HepG2 (cell line): ENCODE data around the gene TMC8. TPM values are rescaled to one million over a fixed set of nuclear protein-coding genes. Genes with fewer than 3 reads are reported as not detected.

Source experiments
- GATAD1 ChIP-seq: IDR thresholded peaks from 2 replicates; pipeline ENCODE4 v1.6.1; 2016; ENCODE audit warnings: missing genetic modification reagents, missing compliant biosample characterization
- IRX3 ChIP-seq: sonication (generic); formaldehyde crosslinking; IDR thresholded peaks from 2 replicates; pipeline ENCODE4 v1.8.1; 2023; ENCODE audit warnings: mild to moderate bottlenecking, low read depth, missing genetic modification reagents, borderline replicate concordance
- KDM4B ChIP-seq: sonication (generic); formaldehyde crosslinking; IDR thresholded peaks from 2 replicates; pipeline ENCODE4 v1.4.0; 2020; ENCODE audit warnings: missing genetic modification reagents
- NCOA2 ChIP-seq: sonication (generic); formaldehyde crosslinking; IDR thresholded peaks from 2 replicates; pipeline ENCODE4 v1.8.0; 2022; ENCODE audit warnings: inconsistent platforms
- PAWR ChIP-seq: sonication (generic); formaldehyde crosslinking; IDR thresholded peaks from 2 replicates; pipeline ENCODE4 v1.4.0; 2020; ENCODE audit warnings: missing genetic modification reagents, mild to moderate bottlenecking, borderline replicate concordance
- PRMT3 ChIP-seq: sonication (generic); formaldehyde crosslinking; IDR thresholded peaks from 2 replicates; pipeline ENCODE4 v1.8.1; 2022; ENCODE audit warnings: low read depth, mild to moderate bottlenecking, moderate library complexity, missing genetic modification reagents, borderline replicate concordance
- RBAK ChIP-seq: sonication (generic); formaldehyde crosslinking; IDR thresholded peaks from 2 replicates; pipeline ENCODE4 v1.5.1; 2020; ENCODE audit warnings: mild to moderate bottlenecking, missing genetic modification reagents
- RFX1 ChIP-seq: fragments of 450-650 bp; IDR thresholded peaks from 2 replicates; pipeline ENCODE4 v1.6.1; 2017
- THRA ChIP-seq: sonication (generic); formaldehyde crosslinking; IDR thresholded peaks from 2 replicates; pipeline ENCODE4 v1.4.0; 2020; ENCODE audit warnings: missing genetic modification reagents, borderline replicate concordance
- ZBTB20 ChIP-seq: sonication (generic); formaldehyde crosslinking; IDR thresholded peaks from 2 replicates; pipeline ENCODE4 v1.8.1; 2023; ENCODE audit warnings: missing genetic modification reagents, low read depth, mild to moderate bottlenecking, borderline replicate concordance
- ZFP36L1 ChIP-seq: sonication (generic); formaldehyde crosslinking; IDR thresholded peaks from 2 replicates; pipeline ENCODE4 v1.8.0; 2022; ENCODE audit warnings: mild to moderate bottlenecking, missing genetic modification reagents, moderate library complexity
- ZNF121 ChIP-seq: sonication (generic); formaldehyde crosslinking; IDR thresholded peaks from 2 replicates; pipeline ENCODE4 v1.5.0; 2020; ENCODE audit warnings: mild to moderate bottlenecking, missing genetic modification reagents
- ZNF614 ChIP-seq: IDR thresholded peaks from 2 replicates; pipeline ENCODE4 v1.6.1; 2018; ENCODE audit warnings: missing biosample characterization, missing genetic modification reagents, inconsistent platforms, borderline replicate concordance
- ZNF709 ChIP-seq: sonication (generic); formaldehyde crosslinking; IDR thresholded peaks from 2 replicates; pipeline ENCODE4 v1.5.0; 2020; ENCODE audit warnings: mild to moderate bottlenecking, missing genetic modification reagents
- polyA plus RNA-seq, 8 experiments: library from polyadenylated mRNA; depleted of rRNA in 3 of 8; stranded (reverse) in 7 of 8; unstranded in 1 of 8; fragments of >200 nt; fragmentation: Illumina TruSeq in 4 of 8; extraction: Trizol in 4 of 8; gene quantifications; 2 replicates each; pipeline versions ENCODE4 v1.2.1 to v1.2.3, GENCODE V29; 2011 to 2016; ENCODE audit warnings: low read depth in 4 of 8, missing spikeins in 1 of 8, mixed read lengths in 1 of 8; ENCODE audit not compliant: insufficient read depth in 1 of 8
- total RNA-seq, 5 experiments: library from RNA; depleted of rRNA; stranded (reverse); fragments of >200 nt; fragmentation: Illumina TruSeq; extraction: Trizol; gene quantifications; 2 replicates each; pipeline ENCODE4 v1.2.3, GENCODE V29; 2016; ENCODE audit warnings: low read depth in 1 of 5
- TF ChIP-seq, protein P1 (sequence below): sonication (generic); formaldehyde crosslinking; IDR thresholded peaks from 2 replicates; pipeline ENCODE4 v1.5.1; 2020; ENCODE audit warnings: mild to moderate bottlenecking, missing genetic modification reagents, borderline replicate concordance
- TF ChIP-seq, protein P2 (sequence below): IDR thresholded peaks from 2 replicates; pipeline ENCODE4 v1.6.1; 2016; ENCODE audit warnings: low read depth, missing genetic modification reagents, missing compliant biosample characterization

Gene TMC8
- total and polyA plus RNA-seq, 2 of the 13 experiments (the other 11 are each of a cell fraction or from before 2014, with no cell fraction given): 0.53 to 7.8 TPM

GRCh38 chr17:78186692-78187595 lies 56.4 kb downstream of the TMC8 start, which contains the start of the genes AFMID and TK1 (continued):
- TF ChIP-seq, protein P1, sequence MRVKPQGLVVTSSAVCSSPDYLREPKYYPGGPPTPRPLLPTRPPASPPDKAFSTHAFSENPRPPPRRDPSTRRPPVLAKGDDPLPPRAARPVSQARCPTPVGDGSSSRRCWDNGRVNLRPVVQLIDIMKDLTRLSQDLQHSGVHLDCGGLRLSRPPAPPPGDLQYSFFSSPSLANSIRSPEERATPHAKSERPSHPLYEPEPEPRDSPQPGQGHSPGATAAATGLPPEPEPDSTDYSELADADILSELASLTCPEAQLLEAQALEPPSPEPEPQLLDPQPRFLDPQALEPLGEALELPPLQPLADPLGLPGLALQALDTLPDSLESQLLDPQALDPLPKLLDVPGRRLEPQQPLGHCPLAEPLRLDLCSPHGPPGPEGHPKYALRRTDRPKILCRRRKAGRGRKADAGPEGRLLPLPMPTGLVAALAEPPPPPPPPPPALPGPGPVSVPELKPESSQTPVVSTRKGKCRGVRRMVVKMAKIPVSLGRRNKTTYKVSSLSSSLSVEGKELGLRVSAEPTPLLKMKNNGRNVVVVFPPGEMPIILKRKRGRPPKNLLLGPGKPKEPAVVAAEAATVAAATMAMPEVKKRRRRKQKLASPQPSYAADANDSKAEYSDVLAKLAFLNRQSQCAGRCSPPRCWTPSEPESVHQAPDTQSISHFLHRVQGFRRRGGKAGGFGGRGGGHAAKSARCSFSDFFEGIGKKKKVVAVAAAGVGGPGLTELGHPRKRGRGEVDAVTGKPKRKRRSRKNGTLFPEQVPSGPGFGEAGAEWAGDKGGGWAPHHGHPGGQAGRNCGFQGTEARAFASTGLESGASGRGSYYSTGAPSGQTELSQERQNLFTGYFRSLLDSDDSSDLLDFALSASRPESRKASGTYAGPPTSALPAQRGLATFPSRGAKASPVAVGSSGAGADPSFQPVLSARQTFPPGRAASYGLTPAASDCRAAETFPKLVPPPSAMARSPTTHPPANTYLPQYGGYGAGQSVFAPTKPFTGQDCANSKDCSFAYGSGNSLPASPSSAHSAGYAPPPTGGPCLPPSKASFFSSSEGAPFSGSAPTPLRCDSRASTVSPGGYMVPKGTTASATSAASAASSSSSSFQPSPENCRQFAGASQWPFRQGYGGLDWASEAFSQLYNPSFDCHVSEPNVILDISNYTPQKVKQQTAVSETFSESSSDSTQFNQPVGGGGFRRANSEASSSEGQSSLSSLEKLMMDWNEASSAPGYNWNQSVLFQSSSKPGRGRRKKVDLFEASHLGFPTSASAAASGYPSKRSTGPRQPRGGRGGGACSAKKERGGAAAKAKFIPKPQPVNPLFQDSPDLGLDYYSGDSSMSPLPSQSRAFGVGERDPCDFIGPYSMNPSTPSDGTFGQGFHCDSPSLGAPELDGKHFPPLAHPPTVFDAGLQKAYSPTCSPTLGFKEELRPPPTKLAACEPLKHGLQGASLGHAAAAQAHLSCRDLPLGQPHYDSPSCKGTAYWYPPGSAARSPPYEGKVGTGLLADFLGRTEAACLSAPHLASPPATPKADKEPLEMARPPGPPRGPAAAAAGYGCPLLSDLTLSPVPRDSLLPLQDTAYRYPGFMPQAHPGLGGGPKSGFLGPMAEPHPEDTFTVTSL (CRISPR knock-in tag): no peak
- TF ChIP-seq, protein P2, sequence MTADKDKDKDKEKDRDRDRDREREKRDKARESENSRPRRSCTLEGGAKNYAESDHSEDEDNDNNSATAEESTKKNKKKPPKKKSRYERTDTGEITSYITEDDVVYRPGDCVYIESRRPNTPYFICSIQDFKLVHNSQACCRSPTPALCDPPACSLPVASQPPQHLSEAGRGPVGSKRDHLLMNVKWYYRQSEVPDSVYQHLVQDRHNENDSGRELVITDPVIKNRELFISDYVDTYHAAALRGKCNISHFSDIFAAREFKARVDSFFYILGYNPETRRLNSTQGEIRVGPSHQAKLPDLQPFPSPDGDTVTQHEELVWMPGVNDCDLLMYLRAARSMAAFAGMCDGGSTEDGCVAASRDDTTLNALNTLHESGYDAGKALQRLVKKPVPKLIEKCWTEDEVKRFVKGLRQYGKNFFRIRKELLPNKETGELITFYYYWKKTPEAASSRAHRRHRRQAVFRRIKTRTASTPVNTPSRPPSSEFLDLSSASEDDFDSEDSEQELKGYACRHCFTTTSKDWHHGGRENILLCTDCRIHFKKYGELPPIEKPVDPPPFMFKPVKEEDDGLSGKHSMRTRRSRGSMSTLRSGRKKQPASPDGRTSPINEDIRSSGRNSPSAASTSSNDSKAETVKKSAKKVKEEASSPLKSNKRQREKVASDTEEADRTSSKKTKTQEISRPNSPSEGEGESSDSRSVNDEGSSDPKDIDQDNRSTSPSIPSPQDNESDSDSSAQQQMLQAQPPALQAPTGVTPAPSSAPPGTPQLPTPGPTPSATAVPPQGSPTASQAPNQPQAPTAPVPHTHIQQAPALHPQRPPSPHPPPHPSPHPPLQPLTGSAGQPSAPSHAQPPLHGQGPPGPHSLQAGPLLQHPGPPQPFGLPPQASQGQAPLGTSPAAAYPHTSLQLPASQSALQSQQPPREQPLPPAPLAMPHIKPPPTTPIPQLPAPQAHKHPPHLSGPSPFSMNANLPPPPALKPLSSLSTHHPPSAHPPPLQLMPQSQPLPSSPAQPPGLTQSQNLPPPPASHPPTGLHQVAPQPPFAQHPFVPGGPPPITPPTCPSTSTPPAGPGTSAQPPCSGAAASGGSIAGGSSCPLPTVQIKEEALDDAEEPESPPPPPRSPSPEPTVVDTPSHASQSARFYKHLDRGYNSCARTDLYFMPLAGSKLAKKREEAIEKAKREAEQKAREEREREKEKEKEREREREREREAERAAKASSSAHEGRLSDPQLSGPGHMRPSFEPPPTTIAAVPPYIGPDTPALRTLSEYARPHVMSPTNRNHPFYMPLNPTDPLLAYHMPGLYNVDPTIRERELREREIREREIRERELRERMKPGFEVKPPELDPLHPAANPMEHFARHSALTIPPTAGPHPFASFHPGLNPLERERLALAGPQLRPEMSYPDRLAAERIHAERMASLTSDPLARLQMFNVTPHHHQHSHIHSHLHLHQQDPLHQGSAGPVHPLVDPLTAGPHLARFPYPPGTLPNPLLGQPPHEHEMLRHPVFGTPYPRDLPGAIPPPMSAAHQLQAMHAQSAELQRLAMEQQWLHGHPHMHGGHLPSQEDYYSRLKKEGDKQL (CRISPR knock-in tag): 0 out of 2 replicates have a peak, but pooled peaks have one; percentile 40
- no peak for TF ChIP-seq RBAK
- peak; percentile 99 for TF ChIP-seq PRMT3 (CRISPR knock-in tag)
- peak; percentile 80; the same call in 1 of the 2 replicates for TF ChIP-seq GATAD1
- peak; percentile 100 for TF ChIP-seq ZFP36L1 (CRISPR knock-in tag)
- TF ChIP-seq THRA (CRISPR knock-in tag): peak; percentile 91; the same call in 1 of the 2 replicates
- 0 out of 2 replicates have a peak, but pooled peaks have one; percentile 28 for TF ChIP-seq ZNF709 (CRISPR knock-in tag)
- peak; percentile 91; the same call in 1 of the 2 replicates for TF ChIP-seq KDM4B (CRISPR knock-in tag)
- TF ChIP-seq PAWR (CRISPR knock-in tag): no peak
- TF ChIP-seq ZBTB20 (CRISPR knock-in tag): peak; percentile 84; the same call in 1 of the 2 replicates
- peak; percentile 99 for TF ChIP-seq IRX3
- TF ChIP-seq ZNF121 (CRISPR knock-in tag): peak; percentile 12; the same call in 1 of the 2 replicates
- TF ChIP-seq NCOA2 (CRISPR knock-in tag): peak; percentile 72
- no peak for TF ChIP-seq RFX1
- 0 out of 2 replicates have a peak, but pooled peaks have one; percentile 60 for TF ChIP-seq ZNF614 (CRISPR knock-in tag)
